Gastrocnemius medialis (tissue), 4 donors: Measurements from ENCODE around the gene GTF2H1.

ENCODE experiments used
- CTCF ChIP-seq, 5 experiments: fragments of 450-650 bp in 3 of 5; fragments of 200-600 bp in 2 of 5; sonication (generic) in 2 of 5; IDR thresholded peaks in 4 of 5; conservative IDR thresholded peaks in 1 of 5; 1 replicate in 4 of 5; 2 replicates in 1 of 5; pipeline ENCODE4 v1.5.1; 2016 to 2019; ENCODE audit warnings: antibody characterized with exemption in 5 of 5, mild to moderate bottlenecking in 3 of 5, moderate library complexity in 3 of 5
- POLR2A ChIP-seq, 2 donors: fragments of 450-650 bp; IDR thresholded peaks; one replicate each; pipeline ENCODE4 v1.6.1; 2017; ENCODE audit warnings: antibody characterized with exemption in 2 of 2, mild to moderate bottlenecking in 2 of 2, moderate library complexity in 2 of 2

DNA sequence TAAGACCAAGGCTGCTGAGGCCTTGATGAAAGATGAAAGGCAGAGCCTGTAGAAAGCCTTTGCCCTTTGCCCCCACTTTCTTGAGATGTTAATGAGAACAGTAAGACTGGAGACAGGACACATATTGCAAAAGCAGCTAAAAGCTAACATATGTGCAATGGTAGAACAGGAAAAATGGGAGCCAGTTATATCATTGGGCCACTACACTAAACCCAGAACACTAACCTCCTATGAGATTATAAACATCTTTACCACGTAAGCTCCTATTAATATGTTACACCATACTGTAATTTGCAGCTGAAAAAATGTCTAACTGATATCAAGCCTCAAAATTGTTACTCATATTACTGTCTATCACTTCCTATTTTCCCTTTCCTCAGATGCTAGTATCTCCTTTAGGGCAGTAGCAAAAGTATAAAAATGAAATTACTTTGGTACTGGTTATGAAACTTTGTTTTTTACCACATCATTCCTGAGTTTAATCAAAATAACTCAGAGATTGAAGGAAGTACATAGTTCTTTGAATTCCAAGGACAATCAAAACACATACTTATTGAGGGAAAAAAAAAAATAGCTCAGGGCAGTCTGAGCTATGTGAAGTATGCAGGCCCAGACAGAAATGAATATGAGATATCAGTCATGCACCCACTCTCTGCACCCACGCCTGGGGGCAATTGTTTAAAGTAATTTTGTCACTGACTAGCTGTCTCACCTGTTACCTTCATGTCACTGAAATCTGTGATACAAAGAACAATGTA, 9.5 kb upstream of the GTF2H1 start:
- TF ChIP-seq CTCF (IDR thresholded peaks at IDR 0.05 in 4 of 5, conservative IDR thresholded peaks at IDR 0.05 in 1 of 5) (no peak), POLR2A (IDR thresholded peaks at IDR 0.05) (no peak)
